HAP-1 (cell line): Measurements from ENCODE around the gene CCT8L2.
"Not testable (repeated sequence)": the region's sequence is repeated elsewhere in the genome, so short reads cannot be mapped to it uniquely, and the experiment has no call there.

ENCODE experiments used
- DNase-seq, 2 experiments: peaks; one replicate each; pipeline ENCODE4 v3.0.0-alpha.2; 2016 to 2020; ENCODE audit warnings: low spot score in 2 of 2
- H3K27me3 ChIP-seq: fragments of 250-450 bp; sonication (Bioruptor Pico); 2 replicates; pipeline ENCODE4 v1.5.1; 2020; ENCODE audit warnings: low read depth, mild to moderate bottlenecking, moderate library complexity
- H3K36me3 ChIP-seq: fragments of 250-450 bp; sonication (Bioruptor Pico); replicated peaks from 2 replicates; pipeline ENCODE4 v1.5.1; 2020; ENCODE audit warnings: mild to moderate bottlenecking
- H3K4me1 ChIP-seq: fragments of 250-450 bp; sonication (Bioruptor Pico); 2 replicates; pipeline ENCODE4 v1.5.1; 2020; ENCODE audit warnings: mild to moderate bottlenecking
- H3K4me3 ChIP-seq: fragments of 250-450 bp; sonication (Bioruptor Pico); 2 replicates; pipeline ENCODE4 v1.5.1; 2020; ENCODE audit warnings: mild to moderate bottlenecking, moderate library complexity
- H3K9me3 ChIP-seq: fragments of 250-450 bp; sonication (Bioruptor Pico); 2 replicates; pipeline ENCODE4 v1.5.1; 2020; ENCODE audit warnings: mild to moderate bottlenecking, moderate library complexity
- in situ Hi-C: fragments of 300-500 bp; cut with MboI; formaldehyde crosslinking; loops from 3 replicates; pipeline ENCODE4 v1.14.3; 2020; ENCODE audit warnings: low sequenced_read_pairs, inconsistent platforms, mixed read lengths

CCT8L2 gene

GRCh38 chr22:16603448-16603768 lies 10.8 kb upstream of the CCT8L2 start:
- peak overlapping the region; percentile 65 for H3K4me3 ChIP-seq

GRCh38 chr22:16602728-16603447 lies 10.3 kb upstream of the CCT8L2 start:
- H3K4me3 ChIP-seq, result peak overlapping the region; percentile 65
- in situ Hi-C loops, result loop anchor here (25.0 kb wide), 2 partner anchors 459 to 759 kb away; partner anchors contain the start of gene CECR2
- not testable (repeated sequence) for H3K36me3 ChIP-seq, H3K27me3 ChIP-seq, H3K9me3 ChIP-seq, H3K4me1 ChIP-seq
- DNase-seq, result peak; percentile 9 to 45

More at GRCh38 chr22:16603448-16603768, 10.8 kb upstream of the CCT8L2 start:
- in situ Hi-C loops, result loop anchor here (25.0 kb wide), 2 partner anchors 459 to 759 kb away; partner anchors contain the start of gene CECR2
- Histone ChIP-seq H3K4me1 (peaks cover 9% of the 10 kb centered on the region), H3K9me3 (no peaks in the 10 kb centered on the region), H3K36me3 (no peaks in the 10 kb centered on the region; the same call in 1 of the 2 replicates), H3K27me3 (no peaks in the 10 kb centered on the region)
- DNase-seq, result peak in 1 of 2 experiments; percentile 11

GRCh38 chr22:16602224-16602727 lies 9.7 kb upstream of the CCT8L2 start:
- peak in 1 of 2 experiments; percentile 40 for DNase-seq
- not testable (repeated sequence) for H3K9me3 ChIP-seq, H3K4me1 ChIP-seq, H3K36me3 ChIP-seq, H3K27me3 ChIP-seq
- in situ Hi-C loops, result loop anchor here (25.0 kb wide), 2 partner anchors 460 to 760 kb away; partner anchors contain the start of gene CECR2
- peak overlapping the region; percentile 65 for H3K4me3 ChIP-seq

GRCh38 chr22:16601437-16602223 lies 9.0 kb upstream of the CCT8L2 start:
- peaks cover 9% of the 10 kb centered on the region for H3K4me1 ChIP-seq
- peak overlapping the region; percentile 65 for H3K4me3 ChIP-seq
- in situ Hi-C loops, result loop anchor here (25.0 kb wide), 2 partner anchors 461 to 761 kb away; partner anchors contain the start of gene CECR2
- no peaks in the 10 kb centered on the region for H3K27me3 ChIP-seq
- H3K36me3 ChIP-seq, result no peaks in the 10 kb centered on the region
- DNase-seq, result peak; percentile 34 to 66
- no peaks in the 10 kb centered on the region for H3K9me3 ChIP-seq

GRCh38 chr22:16600644-16601436 lies 8.2 kb upstream of the CCT8L2 start:
- not testable (repeated sequence) for H3K9me3 ChIP-seq, H3K4me1 ChIP-seq, H3K27me3 ChIP-seq, H3K36me3 ChIP-seq
- DNase-seq, result peak; percentile 54 to 93
- H3K4me3 ChIP-seq, result peak overlapping the region; percentile 65
- in situ Hi-C loops, result loop anchor here (25.0 kb wide), 2 partner anchors 461 to 761 kb away; partner anchors contain the start of gene CECR2

GRCh38 chr22:16599648-16600047 lies 7.0 kb upstream of the CCT8L2 start:
- not testable (repeated sequence) for H3K9me3 ChIP-seq, H3K27me3 ChIP-seq

GRCh38 chr22:16595251-16595650 lies 2.6 kb upstream of the CCT8L2 start:
- H3K4me1 ChIP-seq, in situ Hi-C loops, H3K36me3 ChIP-seq, H3K9me3 ChIP-seq, H3K27me3 ChIP-seq, DNase-seq, H3K4me3 ChIP-seq: not testable (repeated sequence)

More at GRCh38 chr22:16599648-16600047, 7.0 kb upstream of the CCT8L2 start:
- not testable (repeated sequence) for H3K4me3 ChIP-seq, DNase-seq, H3K4me1 ChIP-seq, H3K36me3 ChIP-seq
- in situ Hi-C loops, result loop anchor here (25.0 kb wide), 2 partner anchors 463 to 763 kb away; partner anchors contain the start of gene CECR2

- no peak overlapping the region for H3K4me3 ChIP-seq
- no peaks in the 10 kb centered on the region for H3K36me3 ChIP-seq
- H3K9me3 ChIP-seq, result no peaks in the 10 kb centered on the region
- no peak for DNase-seq
- in situ Hi-C loops, result no loop called here
- H3K4me1 ChIP-seq, result no peaks in the 10 kb centered on the region
- H3K27me3 ChIP-seq, result no peaks in the 10 kb centered on the region
Observed at GRCh38 chr22:16594026-16594425, 1.4 kb upstream of the CCT8L2 start.

GRCh38 chr22:16592231-16592630 lies 379 bp downstream of the CCT8L2 start:
- H3K36me3 ChIP-seq, H3K9me3 ChIP-seq, H3K4me1 ChIP-seq, DNase-seq, H3K27me3 ChIP-seq, in situ Hi-C loops, H3K4me3 ChIP-seq: not testable (repeated sequence)

DNA sequence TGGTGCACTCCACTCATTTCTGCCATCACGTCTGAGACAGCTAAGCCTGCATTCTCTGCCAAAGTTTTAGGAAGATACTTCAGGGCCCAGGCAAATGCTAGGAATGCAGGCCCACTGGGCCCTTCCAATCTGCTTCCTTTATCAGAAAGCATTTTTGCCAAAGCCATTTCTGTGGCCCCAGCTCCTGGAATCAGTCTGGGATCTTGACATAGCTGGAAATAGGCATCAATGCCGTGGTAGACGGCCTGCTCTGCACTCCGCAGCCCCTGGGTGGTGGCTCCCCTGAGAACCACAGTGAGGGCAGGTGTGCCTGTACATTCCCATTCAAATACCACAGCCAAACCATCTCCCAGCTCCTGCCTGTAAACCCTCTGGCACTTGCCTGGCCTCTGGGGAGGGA lies 1.5 kb downstream of the CCT8L2 start:
- in situ Hi-C loops, H3K4me1 ChIP-seq, DNase-seq, H3K4me3 ChIP-seq, H3K9me3 ChIP-seq, H3K36me3 ChIP-seq, H3K27me3 ChIP-seq: not testable (repeated sequence)

- H3K36me3 ChIP-seq, result no peaks in the 10 kb centered on the region
- H3K27me3 ChIP-seq, result no peaks in the 10 kb centered on the region
- no peak overlapping the region for H3K4me3 ChIP-seq
- no peaks in the 10 kb centered on the region for H3K4me1 ChIP-seq
- no peak for DNase-seq
- H3K9me3 ChIP-seq, result no peaks in the 10 kb centered on the region
- in situ Hi-C loops, result no loop called here
Observed at GRCh38 chr22:16586991-16587390, 5.6 kb downstream of the CCT8L2 start.

DNA sequence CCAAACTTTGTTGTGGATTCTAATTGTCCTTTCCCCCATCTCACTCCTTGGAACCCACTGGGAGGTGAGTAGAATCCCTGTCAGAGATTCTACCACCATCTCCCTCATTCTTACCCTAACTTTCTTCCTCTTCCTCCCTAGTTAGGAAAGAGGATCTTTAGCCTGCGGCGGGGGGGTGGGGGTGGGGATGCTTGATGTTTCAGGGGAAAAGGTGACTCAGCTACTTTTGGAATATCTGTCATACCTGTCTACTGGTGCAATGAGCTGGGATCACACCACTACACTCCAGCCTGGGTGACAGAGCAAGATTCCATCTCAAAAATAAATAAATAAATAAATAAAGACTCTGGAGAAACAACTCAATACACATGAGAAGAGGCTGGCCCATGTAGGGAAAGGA lies 6.4 kb downstream of the CCT8L2 start:
- in situ Hi-C loops, result no loop called here
- no peaks in the 10 kb centered on the region for H3K36me3 ChIP-seq

GRCh38 chr22:16580872-16581271 lies 11.7 kb downstream of the CCT8L2 start:
- in situ Hi-C loops, H3K27me3 ChIP-seq: not testable (repeated sequence)

More for the DNA sequence above, 6.4 kb downstream of the CCT8L2 start:
- Histone ChIP-seq H3K4me3 (no peak overlapping the region), H3K9me3 (no peaks in the 10 kb centered on the region), H3K4me1 (no peaks in the 10 kb centered on the region), H3K27me3 (no peaks in the 10 kb centered on the region)
- no peak for DNase-seq

More at GRCh38 chr22:16580872-16581271, 11.7 kb downstream of the CCT8L2 start:
- not testable (repeated sequence) for H3K9me3 ChIP-seq, H3K36me3 ChIP-seq, H3K4me1 ChIP-seq, H3K4me3 ChIP-seq, DNase-seq
